Measurements from ENCODE around the gene SMIM38.

The SMIM38 gene

DNA sequence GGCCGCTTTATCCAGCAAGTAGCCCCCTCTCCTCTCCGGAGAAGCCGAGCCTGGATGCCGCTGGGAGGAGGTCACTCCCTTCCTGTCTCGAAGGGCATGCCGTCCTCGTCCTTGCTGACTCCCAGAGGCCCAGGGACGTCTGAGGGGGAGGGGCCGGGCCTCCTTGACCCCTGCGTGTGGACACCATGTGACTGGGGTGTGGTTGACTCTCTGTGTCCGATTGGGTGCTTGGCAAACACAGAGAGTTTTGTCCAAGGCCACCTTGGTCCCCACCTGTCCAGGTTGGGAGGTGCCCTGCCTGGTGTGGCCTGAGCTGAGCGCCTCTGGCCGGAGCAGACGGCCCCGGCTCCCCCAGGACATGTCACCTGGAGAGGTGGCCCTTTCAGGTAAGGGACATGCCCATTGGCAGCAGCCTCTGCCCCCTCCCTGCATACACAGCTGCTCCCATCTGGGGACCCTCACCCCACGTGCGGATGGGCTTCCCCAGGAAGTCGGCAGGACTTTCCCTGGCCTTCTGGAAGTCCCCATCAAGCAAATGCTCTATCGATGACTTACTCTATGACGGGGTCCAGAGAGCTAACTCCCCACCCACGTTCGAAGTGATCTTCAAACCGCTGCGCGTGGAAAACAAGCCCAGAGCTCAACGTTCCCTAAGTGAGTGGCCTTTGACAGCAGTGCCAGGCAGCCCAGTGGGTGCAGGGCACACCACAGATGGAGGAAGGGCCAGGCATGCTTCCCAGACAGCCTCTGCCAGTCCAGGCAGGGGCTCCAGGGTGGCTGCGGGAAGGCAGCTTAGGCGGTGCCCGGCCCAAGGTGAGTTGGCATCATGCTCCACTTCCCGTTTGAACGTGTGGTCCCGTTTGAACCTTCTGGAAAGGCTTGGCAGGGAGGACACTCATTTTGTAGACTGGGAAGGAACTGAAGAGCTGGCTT is at the start of gene SMIM38:
SMIM38 (plus strand) TSS at position 634 of the 933 bp plus-strand sequence. CDS start 1,912 bp downstream, outside the sequence.
- no peak for DNase-seq (ENCODE audit: low read depth)

DNA sequence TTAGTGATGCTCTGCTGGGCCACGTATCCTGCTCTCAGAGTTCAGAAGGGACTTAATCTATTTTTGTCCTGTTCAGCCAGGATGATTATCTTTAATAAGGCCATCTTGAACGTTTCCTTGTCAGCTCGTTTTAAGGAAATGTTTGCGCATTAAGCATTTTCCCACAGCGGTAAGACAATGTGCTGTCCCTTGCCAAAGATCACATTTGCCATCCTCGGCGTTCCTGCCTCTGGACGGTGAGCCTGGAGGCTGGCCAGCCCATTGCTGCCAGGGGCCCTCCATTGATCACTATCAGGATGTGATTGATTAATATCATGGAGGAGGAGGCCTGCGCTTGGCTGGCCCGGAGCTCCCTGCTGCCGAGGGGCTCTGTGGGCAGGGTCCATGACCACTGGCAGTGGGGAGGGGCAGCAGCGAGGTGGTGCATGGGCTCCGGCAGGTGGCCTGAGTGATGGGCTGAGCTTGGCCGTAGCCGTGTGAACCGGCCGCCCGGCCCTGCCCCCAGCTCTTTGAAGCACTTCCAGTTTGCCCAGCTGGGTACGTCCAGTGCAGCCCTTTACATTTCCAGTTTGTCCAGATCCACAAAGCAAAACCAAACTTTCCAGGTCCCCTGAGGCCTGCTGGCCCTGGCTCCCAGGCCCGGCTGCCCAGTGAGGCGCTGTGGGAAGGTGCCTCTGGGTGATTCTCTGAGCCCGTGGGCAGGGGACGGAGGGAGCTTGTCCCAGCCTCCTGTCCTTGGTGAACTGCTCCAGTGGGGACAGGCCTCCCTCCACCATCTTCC is 49.5 kb upstream of the SMIM38 start:
- no peak for DNase-seq (ENCODE audit: low read depth)

DNA sequence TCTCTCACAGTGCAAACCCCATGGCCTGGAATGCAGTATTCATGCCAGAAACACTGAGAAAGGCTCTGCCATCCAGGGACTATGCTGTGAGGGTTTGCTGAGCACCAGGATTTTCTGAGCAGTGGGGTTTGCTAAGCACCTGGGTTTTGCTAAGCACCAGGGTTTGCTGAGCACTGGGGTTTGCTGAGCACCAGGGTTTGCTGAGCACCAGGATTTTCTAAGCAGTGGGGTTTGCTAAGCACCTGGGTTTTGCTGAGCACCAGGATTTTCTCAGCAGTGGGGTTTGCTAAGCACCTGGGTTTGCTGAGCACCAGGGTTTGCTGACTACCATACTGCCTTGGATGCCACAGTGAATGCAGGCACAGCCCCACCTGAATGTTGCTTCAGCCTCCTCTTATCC is 48.3 kb upstream of the SMIM38 start:
- DNase-seq (ENCODE audit: low read depth), result no peak

DNA sequence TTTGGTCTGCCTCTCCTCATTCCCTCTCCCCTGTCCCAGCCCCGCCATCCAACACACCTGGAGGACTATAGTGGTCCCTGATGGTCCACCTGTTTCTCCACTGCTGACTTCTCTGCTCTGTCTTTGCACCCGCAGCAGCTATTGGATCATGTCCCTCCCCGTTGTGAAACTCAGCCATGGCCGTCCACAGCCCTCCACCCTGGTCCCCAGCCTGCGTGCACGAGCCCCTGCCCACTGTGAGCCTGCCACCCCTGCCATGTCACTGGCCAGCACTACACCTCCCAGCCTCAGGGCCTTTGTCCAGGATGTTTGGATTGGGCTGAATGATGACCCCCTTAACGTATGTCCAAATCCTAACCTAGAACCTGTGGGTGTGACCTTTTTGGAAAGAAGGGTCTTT is 47.7 kb upstream of the SMIM38 start:
- DNase-seq (ENCODE audit: low read depth), result no peak

DNA sequence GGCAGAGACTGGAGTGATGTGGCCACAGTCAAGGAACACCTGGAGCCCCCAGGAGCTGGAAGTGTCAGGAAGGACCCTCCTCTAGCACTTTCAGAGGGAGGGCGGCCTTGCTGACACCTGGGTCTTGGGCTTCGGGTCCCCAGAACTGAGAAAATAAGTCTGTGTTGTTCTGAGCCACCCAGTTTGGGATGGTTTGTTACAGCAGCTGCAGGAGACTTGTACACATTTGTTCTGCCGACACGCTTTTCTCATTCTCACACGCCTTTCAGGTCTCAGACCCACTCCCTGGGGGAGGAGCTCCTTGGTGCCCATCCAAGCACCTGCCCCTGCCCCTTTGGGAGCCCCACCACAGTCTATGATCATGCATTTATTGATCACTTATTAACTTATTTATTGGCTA is 47.2 kb upstream of the SMIM38 start:
- DNase-seq (ENCODE audit: low read depth), result no peak

DNA sequence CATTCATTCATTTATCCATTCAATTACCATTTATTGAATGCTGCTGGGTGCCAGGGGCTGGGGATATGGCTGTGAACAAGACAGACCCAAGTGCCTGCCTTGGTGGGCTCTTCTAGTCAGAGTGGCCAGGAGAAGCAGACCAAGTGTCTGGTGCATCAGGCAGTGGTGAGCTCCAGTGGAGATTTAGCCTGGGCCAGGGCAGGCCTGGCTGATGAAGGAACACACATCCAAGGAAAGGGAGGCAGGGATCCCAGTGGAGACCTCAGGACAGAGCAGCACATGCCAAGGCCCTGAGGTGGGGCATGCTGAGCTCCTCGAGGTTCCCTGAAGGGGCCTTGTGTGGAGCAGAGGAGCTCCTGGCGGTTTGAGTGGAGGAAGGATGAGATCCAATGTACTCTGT is 46.6 kb upstream of the SMIM38 start:
- DNase-seq (ENCODE audit: low read depth), result no peak

DNA sequence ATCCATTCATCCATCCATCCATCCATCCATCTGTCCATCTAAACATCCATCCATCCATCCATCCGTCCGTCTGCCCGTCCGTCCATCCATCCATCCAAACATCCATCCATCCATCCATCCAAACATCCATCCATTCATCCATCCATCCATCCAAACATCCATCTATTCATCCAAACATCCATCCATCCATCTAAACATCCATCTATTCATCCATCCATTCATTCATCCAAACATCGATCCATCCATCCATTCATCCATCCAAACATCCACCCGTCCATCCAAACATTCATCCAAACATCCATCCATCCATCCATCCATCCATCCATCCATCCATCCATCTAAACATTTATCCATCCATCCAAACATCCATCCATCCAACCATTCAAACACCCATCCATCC is 45.3 kb upstream of the SMIM38 start:
- no peak for DNase-seq (ENCODE audit: low read depth)

DNA sequence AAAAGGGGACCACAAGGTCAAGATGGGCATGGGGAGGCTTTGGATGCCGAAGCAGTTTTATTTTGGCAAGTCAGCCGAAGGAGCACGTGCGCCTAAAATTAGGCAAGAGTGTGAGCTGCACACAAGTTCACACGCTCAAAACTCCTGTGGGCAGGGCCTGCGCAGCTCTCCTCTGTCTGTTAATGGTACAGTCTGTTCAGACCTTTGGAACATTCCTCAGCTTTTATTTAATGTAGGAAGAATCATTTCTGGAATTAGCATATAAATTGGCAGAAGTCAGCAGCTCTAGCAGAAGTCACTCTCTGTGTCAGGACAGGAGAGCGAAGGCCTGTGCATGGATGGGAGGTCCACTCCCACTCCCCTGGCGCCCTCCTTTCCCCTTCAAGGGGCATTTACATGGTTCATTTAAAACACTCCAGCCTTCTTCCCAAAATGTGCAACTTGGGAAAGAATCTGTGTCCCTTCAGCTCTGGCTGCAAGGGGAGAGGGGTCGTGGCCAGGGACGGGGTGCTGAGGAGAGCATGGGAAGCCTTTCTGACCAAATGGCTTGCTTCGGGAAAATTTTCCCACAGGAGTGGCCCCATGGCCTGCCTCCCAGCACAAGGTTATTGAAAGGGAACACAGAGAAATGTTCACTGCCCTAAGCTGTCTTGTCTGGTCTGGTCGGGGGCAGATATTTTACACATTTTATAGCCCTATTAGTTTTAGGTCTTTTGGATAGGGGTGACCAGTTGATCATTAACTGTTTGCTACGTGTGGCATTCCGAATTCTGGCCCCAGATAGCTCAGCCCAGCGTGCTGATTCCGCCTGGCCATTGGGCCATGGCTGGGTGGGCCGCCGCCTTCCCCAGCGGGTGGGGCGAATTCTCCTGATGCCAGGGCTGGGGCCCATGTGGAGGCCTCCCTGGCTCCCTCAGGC is 43.9 kb upstream of the SMIM38 start:
- DNase-seq (ENCODE audit: low read depth), result no peak

DNA sequence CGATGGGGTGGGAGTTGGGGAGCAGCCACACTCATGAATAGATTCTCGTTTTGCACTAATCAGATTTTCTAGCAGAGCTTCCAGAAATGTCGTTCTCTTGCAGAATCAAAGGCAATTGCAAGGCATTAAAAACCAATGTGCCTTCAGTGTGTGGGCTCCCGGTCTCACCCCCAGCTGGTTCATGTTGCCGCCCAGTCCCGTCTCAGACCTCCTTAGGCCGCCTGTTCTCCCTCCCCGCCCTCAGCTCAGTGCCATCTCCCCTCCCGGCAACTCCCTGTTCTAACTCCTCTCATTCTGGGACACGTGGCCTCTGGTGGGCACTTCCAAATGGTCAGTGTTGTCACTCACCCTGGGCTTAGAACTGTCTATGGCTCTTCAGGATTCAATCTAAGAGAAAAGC is 42.5 kb upstream of the SMIM38 start:
- DNase-seq (ENCODE audit: low read depth), result no peak

DNA sequence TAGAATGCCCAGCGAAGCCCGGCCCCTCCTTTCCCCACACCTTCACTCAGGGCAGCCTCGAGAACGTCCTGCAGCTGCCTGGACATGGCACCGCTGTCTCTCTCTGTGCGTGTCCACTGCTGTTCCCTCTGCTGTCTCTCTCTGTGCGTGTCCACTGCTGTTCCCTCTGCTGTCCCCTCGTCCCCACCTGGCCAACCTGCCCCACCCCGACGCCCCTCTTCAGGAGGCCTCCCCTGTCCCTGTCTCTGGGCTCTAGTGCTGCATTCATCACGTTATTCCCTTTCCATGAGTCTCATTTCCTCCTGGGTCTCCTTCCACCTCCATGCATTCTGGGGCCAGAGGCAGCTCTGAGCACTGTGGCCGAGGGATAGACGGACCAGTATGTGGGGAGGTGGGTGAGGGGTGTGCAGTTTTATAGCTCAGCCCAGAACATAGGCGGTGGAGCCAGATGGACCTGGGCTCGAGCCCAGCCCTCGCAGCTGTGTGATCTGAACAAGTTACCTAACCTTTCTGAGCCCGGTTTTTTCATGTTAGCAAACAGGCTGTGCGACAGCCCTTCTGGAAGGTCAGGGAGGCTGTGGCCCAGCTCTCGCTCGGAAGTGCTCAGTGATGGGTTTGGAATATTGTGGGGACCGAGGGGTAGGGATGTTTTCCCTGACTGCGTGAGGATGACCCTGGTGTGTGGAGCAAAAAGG is 41.9 kb upstream of the SMIM38 start:
- DNase-seq (ENCODE audit: low read depth), result no peak

DNA sequence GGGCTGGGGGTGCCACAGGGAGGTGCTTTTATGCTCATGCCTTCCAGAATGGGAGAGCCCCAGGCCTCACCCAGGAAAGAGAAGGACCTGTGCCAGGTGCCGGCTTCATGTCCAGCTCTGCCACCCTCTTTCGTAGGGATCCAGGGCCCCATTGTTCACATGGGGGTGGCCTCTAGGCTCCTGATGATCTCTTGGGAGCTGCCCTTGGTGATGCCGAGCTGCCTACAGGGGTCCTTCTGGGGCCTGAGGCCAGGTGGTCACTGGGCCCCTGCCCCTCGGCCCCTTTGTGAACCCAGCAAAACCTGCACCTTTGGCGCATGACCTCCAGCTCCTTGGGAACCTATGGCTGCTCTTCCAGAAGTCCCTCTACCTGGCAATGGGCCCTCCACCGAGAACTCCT is 41.4 kb upstream of the SMIM38 start:
- no peak for DNase-seq (ENCODE audit: low read depth)

DNA sequence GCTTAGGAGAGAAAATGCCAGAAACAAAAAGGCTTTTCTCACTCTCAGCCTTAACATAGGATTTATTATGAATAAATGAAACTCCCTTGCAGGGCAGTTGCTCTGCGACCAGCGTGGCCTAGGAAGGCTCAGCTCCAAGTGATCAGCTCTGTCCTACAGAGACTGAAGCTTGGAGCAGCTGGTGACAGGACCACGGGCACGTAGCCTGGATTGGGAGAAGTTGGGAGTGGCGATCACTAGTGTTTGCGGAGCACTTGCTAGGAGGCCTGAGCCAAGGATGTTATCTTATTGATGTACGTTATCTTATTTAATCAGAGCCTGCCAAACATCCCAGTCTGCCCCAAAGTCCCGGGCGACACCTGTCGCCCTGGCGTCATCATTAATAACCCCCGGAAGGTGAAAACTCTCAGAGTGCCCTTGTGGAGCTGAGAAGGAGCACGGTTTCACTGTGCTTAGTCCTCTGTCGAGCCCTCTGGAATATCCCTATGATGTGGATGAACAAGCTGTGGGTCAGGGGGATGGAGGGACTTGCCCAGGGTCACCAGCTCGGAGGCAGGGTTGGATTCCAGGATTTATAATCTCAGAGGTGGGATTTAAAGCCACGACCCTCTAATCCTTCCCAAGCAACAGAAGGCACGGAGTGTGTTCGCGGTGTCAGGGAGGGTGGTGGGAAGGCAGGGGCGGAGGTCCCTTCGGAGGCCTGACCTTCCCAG is 40.8 kb upstream of the SMIM38 start:
- no peak for DNase-seq (ENCODE audit: low read depth)

DNA sequence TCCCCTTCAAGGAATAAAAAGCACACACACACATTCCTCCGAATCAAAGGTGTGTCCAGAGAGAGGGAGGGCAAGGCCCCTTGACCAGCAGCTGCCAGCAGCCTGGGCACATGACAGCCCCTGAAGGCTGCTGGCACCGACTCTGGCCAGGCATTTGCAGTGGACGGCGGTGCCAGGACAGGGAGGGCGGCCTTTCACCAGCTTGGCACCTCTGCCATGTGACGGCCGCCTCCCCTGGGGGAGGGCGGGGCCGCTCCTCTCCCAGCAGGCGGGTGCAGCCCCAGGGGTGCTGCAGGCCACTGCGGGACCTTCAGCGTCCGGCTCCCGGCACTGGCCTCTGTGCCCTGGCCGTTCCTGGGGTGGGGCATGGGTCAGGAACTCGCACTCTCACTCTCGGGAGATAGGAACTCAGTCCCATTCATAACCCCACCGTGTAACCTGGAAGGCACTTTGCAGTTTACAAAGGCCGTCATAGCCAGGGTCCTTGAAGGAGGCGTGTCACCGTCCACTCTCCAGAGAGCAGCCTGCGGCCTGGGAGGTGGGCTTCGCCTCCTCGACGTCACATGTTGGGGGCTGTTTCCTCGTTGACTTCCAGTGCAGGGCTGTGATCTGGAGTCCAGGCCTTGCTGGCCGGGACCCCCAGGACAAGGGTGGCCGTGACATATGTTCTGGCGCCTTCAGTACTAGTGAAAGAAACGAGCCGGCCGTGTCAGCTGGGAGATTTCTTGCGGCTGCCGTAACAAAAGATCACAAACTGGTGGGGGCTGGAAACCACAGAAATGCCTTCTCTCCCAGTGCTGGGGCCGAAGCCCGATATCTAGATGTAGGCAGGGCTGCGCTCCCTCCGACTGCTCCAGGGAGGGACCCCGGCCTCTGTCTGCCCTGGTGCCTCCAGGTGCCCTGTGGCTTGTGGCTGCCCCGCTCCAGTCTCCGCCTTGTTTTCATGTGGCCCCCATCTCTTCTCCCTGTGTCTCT is 39.9 kb upstream of the SMIM38 start:
- DNase-seq (ENCODE audit: low read depth), result no peak

DNA sequence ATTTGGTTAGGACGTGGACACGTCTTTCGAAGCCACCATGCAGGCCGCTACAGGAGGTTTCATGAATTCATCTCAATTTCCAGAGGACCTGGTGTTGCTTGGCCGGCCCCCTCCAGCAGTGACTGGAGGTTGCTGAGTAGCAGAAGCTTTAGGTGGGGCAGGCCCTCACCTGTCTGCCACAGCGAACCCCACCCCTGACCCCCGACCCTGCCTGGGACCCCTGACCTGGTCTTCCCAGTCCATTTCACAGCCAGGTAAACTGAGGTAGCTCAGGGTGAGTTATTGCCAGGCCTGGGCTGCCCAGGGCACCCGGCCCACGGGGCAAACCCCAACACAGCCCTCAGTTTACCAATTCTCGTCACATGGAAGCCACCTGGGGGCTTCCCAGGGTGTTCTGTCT is 39.1 kb upstream of the SMIM38 start:
- no peak for DNase-seq (ENCODE audit: low read depth)

DNA sequence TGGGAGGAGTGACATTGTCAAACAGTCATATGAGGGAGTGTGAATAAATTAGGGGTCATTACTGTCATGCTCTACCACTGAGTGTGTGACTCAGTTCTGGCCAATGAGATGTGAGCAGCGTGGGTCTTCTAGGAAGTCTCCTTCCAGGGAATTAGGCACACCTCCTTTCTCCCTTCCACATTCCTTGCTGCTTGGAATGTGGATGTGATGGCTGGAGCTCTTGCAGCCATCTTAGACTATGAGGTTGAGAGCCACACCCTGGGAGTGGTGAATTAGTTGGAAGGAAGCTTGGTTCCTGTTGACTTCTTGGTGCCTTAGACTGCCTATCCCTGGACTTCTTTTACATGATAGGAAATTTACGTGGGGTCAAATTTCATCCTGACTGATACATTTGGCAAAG is 36.5 kb upstream of the SMIM38 start:
- DNase-seq (ENCODE audit: low read depth), result no peak

DNA sequence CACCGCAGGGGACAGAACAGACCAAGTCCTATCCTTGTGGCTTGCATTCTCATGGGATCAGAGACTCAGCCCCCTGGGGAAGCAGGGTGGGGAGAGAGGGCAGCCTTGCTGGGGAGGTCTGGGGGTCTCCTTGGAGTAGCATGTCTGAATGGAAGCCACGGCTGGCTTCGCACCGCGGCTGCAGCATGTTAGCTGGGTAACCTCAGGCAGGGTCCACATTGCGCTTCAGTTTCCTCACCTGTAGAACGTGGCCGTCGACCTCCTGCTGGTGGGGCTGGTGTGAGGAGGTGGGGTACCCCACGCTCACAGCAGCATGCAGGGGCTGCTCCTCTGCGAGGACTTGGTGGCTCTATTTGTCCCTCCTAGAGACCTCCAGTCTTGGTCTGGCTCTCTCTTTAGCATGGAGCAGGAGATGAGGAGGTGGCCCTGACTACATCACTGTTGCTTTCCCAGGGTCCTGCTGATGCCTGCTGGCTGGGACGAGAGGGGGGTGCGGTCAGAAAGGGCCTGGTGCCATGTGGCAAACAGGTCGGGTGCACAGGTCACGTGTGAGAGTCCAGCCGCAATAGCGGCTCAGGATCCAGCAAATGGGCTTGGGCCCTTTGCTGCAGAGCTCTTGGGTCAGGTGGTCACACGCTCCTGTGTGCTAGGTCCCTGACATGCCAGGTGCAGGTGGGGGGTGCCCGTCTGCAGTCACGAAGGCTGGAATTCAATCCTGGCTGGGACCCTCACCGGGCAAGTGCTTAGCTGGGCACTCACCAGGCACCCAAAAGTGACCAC is 35.4 kb upstream of the SMIM38 start:
- no peak for DNase-seq (ENCODE audit: low read depth)

DNA sequence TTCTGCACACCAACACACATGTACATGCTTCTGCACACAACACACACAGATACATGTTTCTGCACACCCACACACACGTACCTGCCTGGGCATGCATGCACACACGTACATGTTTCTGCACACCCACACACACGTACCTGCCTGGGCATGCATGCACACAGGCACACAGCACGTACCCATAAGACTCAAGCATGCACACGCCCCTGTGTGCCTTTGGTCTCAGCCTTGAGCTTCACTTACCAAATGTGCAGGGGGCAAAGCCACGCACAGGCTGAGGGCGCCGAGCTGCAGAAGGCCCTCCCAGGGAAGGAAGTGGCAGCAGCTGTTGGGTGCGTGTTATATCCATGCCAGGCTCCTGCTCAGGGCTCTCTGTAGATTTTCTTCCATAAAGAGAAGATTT is 34.7 kb upstream of the SMIM38 start:
- DNase-seq (ENCODE audit: low read depth), result no peak

DNA sequence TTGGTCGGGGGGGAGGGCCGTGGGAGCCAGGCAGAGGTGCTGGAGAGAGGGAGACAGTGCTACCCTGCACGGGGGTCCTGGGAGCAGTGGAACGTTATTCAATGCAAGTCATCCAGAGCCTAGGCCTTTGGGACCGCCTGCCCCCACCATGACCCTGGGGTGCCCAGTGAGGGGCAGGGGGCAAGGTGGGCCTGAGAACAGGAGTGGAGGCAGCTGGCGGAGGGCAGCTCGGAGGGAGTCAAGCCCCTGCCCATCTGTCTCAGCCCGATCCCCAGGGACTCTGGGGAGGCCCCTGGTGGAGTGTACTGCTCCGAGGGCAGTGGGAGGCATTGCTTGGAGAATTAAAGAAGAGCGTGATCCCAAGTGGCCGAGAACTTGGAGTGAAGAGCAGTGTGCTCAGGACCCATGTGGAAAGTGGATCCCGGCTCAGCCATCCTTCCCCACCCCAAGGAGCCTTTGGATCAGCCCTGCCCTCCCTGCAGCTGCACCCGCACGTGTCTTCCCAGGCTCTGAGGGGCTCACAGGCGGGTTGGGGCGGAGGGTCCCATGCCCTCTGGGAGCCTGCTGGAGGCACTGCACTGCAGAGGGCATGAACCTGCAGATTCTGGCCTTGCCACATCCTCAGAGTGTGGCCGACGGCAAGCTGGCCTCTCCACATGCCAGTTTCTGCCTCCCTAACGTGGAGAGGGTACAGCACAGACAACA is 34.0 kb upstream of the SMIM38 start:
- DNase-seq (ENCODE audit: low read depth), result no peak
